Activated naive CD4-positive, alpha-beta T cell treated with Interleukin-2 at 50 U/mL for 16 hours (primary cell): Measurements from ENCODE around the gene PCBP3.
"Not testable (repeated sequence)": the region's sequence is repeated elsewhere in the genome, so short reads cannot be mapped to it uniquely, and the experiment has no call there.

Experiments used
- DNase-seq: peaks from one replicate; pipeline ENCODE4 v3.0.0-alpha.2; 2020

Gene PCBP3

DNA sequence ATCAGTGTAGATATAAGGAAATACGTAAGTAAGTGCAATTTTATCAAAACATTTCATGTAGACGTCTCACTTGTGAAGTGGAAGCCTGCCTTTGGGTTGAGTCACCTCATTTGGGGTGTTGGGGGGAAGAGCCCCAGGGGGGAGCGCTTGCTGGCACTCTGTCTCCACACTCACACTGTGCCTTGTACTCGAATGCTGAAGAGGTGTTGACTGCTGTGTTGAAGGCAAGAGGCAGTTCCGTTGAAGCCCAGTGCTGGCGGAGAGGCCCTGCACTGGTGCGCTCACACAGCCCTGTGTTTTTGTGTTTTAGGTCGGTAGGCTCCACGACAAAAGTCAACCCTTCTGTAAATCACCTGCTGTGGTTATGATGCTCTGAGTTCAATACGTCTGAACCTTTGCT, 206.1 kb downstream of the PCBP3 start:
- DNase-seq: no peak

DNA sequence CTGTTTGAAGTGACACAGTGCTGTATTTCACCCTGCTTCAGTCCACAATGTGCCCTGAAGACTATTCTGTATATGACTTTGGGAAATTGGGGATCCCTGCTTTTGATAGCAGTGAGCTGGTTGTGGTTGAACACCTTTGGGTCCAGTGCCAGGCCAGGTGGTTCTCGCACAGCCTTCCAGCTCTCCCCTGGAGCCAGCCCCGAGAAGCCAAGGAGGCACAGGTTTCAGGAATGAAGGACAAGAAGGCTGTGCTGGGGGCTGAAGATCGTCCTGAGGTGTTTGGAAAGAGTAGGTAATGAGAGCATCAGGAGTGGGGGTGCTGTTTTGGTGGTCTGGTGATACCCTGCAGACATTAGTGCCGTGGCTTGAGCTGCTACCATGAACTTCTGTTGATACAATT, 206.7 kb downstream of the PCBP3 start:
- no peak for DNase-seq

DNA sequence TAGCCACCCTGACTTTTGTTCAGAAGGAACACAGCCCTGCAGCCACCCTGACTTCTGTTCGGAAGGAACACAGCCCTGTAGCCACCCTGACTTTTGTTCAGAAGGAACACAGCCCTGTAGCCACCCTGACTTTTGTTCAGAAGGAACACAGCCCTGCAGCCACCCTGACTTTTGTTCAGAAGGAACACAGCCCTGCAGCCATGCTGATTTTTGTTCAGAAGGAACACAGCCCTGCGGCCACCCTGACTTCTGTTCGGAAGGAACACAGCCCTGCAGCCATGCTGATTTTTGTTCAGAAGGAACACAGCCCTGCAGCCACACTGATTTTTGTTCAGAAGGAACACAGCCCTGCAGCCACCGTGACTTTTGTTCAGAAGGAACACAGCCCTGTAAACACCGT, 208.9 kb downstream of the PCBP3 start:
- DNase-seq: not testable (repeated sequence)

- no peak for DNase-seq
Observed at GRCh38 chr21:45852886-45853400, 209.4 kb downstream of the PCBP3 start.

DNA sequence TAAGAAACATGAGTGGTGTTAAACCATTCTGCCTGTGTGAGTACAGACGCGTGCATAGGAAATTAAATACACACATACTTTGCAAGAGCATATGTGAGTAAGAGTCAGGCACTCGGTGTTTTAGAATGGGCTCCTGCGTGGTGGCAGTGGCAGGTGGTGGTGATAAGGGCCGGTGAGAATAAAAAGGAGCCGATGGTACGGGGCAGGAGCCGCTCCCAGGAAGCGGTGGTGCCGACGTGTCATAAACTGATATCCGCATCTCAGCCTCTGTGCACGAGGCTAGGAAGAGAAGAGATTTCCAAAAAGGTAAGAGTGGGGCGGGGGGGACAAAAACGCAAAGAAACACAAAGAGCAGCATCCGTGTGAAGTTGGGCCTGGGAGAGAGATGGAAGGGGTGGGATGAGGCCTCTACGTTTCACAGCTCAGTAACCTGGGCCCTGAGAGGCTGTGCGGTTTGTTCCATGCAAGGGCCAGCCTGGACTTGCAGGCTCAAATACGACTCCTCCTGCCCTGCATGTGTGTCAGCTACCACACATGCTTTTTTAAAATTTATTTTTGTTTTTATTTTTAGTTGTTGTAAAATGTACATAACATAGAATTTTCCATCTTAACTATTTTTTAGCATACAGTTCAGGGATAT, 210.3 kb downstream of the PCBP3 start:
- DNase-seq: no peak

GRCh38 chr21:45854690-45855247, 211.2 kb downstream of the PCBP3 start:
- DNase-seq: no peak

- no peak for DNase-seq
Observed at GRCh38 chr21:45855248-45855811, 211.8 kb downstream of the PCBP3 start.

- DNase-seq: no peak
Observed at GRCh38 chr21:45856442-45856841, 212.9 kb downstream of the PCBP3 start.

GRCh38 chr21:45856906-45857305, 213.4 kb downstream of the PCBP3 start:
- DNase-seq: no peak

GRCh38 chr21:45857761-45858160, 214.2 kb downstream of the PCBP3 start:
- DNase-seq: no peak

DNA sequence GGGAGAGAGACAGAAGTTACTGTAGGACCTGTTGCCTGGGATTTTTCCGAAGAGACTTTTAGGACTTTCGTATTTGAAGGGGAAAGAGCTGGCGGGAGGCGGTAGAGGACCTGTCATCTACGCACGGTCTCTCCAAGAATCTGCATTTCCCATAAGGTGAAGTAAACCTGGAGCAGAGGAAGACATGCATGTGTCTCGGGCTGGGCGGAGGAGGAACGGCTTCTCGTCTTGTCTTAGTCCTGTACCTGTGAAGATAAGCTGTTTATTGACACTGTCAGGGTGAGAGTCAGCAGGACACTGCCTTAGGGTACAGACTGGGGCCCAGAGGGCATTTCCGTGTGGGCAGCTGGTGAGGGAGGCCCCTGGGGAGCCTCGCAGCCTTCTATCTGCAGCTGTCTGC, 214.7 kb downstream of the PCBP3 start:
- DNase-seq: no peak

DNA sequence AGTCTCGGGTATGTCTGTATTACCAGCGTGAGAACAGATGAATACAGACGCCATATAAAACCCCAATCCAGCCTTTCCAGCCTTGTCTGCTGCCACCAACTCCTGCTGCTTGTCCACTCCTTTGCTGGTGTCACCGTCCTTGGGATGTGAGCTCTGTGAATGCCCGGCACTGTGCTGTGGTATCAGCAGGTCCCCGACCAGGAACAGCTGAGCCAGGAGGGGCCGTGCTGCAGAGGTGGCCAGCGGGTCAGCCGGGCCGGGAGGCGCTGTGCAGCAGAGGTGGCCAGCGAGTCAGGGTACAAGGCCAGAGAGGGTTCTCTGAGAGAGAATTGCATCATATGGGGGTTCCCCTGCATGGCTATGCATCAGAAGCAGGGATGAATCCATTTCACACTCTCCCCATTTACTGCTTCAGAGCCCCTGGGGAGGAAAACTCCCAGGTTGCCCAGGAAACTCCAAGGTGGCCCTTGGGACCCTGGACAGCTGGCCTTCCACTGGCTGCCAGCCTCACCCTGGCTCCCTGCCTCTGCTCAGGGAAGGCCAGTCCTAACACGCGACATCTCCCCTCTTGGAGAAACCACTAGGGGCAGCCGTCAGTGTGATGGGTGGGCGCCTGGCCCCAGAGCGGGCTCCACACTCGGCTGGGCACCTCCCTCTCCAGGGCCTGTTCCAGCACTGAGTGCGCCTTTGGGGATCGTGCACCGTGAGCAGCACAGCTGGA, 215.7 kb downstream of the PCBP3 start:
- DNase-seq: no peak

GRCh38 chr21:45859762-45860357, 216.3 kb downstream of the PCBP3 start:
- no peak for DNase-seq

DNA sequence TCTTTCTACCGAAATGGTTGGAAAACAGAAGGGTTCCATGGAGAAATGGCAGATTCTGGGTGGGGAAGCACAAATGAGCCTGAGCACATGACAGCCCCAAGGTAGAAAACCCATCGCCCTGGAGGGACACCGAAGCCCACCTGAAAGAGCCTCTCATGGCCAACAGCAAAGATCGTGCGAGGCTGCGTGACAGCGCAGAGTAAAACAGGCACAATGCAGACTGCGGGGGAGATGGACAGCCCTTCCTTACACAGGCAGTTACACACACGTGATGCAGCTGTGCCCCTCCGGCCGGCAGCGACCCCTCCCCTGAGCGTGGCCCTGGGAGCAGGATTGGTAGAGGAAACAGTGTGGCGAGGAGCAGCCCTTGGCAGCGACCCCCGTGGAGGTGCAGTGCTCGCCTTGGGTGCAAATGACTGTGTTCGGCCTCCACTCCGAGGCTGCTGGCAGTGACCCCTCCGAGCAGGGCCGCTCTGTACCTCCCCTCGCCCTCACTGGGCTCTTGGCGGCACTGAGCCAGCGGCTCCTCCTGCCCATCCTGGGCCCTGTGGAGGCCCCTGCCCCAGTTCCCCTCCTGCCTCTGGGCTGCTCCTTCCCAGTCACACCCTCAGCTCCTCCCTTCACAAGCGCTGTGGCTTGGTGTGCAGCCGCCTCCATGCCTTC, 217.1 kb downstream of the PCBP3 start:
- no peak for DNase-seq

DNA sequence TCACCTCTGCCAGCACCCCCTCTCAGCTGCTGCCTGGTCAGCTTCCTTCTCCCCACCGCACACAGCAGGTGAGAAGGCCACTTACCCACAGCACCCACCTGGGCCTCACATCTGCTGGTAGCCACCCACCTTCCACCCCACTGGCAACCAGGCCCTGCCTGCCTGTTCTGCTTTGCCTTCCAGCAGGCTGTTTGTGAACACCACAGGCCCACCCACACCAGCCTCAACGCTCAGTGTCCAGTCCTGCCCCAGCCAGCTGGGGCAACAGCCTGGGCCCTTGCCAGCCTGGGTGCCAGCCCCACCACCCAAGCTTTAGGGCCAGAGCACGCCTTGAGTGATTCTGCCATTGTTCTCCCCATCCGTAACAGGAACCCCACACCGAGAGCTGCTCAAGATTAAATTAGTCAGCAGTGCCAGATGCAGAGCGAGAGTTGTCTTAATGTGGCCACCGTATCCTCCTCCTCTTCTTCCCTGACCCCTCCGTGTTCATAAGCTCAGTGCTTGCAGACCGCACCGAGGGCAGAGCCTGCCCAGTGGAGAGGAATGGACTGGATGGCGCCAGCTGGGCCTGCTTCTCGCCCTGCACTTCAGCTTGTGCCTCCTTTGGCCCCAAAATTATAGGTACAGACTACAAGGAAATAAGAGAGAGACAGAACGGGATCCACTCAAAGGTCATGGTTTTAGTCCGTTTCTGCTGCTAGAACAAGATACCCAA, 217.8 kb downstream of the PCBP3 start:
- no peak for DNase-seq

DNA sequence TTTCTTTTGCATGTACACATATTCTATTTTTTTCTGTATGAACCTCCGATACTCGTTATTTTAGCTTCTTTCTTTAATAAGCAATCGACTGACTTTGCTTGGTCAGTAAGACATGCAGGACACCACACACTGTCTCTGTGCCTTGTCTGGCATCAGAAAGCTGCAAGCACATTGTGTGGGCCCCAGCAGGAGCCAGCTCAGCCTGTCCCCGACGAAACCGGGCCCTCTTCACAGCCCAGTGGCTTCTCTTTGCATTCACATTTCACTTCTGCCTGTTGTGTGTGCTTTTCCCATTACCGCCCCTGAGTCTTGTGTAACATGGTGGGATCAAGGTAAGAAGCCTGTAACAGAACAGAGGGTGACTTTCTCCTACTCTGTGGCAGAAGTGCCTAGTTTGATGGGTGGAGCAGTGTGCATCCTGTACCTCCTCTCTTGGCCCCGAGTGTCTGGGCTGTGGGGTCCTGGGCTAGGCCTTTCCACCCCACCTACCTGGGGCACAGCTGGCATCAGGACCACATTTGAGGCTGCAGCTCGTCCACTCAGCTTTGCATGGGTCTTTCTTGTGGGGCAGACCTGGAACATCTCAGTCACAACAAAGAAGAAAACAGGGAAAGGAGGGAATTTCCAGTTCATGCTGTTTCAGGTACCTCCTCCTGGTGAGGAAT, 219.2 kb downstream of the PCBP3 start:
- DNase-seq: no peak

GRCh38 chr21:45863267-45863666, 219.7 kb downstream of the PCBP3 start:
- DNase-seq: no peak

DNA sequence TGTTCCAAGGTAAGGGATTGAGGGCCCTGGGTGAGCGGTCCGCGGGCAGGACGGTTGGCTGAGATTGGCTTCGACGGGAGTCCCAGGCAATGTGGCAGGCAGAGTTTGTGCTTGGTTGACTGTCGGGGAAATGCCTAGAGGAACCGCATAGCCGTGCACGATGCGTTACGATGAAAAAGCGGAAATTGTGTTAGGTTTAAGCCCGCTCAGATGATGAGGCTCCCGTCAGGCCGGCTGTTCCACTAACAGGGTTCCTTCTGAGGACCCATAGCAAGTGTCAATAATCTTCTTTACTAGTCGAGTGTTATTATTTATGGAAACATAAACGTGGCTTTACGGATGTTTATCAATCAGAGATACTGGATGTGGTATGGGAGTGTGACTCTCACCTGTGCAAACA, 220.2 kb downstream of the PCBP3 start:
- no peak for DNase-seq

- no peak for DNase-seq
Observed at GRCh38 chr21:45864436-45864835, 220.9 kb downstream of the PCBP3 start.

GRCh38 chr21:45865106-45865835, 221.7 kb downstream of the PCBP3 start:
- DNase-seq: no peak

DNA sequence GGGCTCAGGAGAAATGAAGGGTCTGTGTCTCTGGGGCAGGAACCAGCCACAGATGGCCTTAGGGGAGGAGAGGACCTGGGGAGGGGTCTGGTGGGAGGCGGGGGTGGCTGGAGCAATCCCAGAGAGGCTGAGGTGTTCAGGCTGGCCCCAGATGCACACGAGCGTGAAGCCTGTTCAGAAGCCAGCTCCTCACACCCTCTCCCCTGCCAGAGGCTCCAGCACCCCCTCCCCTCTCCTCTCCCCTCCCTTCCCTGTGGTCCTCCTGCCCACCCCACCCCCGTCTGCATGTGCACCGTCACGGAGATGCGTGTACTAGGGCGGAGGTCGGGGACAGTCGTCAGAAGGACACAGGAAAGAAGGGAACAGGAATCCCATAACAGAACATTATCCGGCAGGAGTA, 223.0 kb downstream of the PCBP3 start:
- DNase-seq: no peak
